Activated CD4-positive, CD25-positive, alpha-beta regulatory T cell treated with anti-CD3 and anti-CD28 coated beads, Interleukin-2, amount 50 U/mL, for 24 hours (primary cell): ENCODE measurements around the gene SEPHS1.
"Not testable (repeated sequence)": the region's sequence is repeated elsewhere in the genome, so short reads cannot be mapped to it uniquely, and the experiment has no call there.

Experiments
- ATAC-seq, 2 donors: fragments of 150-1000 bp; cut with Tn5 transposase; one replicate each; pipeline ENCODE4 v1.10.0; 2021; ENCODE audit warnings: mild to moderate bottlenecking in 1 of 2, moderate library complexity in 1 of 2

SEPHS1 gene

DNA sequence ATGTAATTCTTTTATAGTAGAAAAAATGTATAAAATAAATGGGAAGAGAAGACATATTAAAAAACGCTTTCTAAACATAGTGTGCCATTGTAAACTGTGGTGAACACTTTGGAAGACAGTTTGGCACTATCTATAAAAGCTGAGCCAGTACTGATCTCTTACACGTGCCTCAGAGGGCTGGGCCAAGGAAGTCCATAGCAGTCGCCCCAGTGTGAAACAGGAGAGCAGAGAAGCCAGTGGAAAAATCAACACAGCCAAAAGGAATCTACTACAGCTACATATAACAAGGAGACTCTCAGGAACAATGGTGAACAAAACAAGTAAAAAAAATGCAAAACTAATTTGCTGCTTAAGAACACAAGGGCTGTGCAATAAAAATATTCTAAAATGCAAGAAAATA is 20.6 kb downstream of the SEPHS1 start:
- ATAC-seq = no peak

DNA sequence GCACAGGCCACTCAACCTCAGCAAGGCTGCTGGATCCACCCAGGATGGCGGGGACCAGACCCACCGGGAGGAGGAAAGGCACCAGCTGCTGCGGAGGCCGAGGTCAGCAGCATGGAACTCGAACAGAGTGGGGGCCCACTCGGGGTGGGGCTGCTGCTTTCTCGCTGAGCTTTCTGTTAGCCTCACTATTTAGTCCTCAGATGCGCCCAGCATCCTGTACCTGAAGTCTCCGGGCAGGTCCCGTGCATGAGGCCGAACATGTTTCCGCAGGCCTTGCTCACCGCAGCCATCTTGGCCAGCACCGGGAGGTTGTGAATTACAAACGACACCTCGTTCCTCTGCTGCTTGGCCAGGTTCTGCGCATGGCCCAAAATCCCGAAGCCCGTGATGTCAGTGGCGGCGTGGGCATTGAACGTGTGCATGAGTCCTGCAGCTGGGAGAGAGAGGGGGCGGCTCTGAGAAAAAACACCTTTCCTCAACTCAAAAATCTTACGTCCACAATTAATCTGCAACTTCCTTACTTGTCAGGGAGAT is 25.4 kb downstream of the SEPHS1 start:
- ATAC-seq = no peak

DNA sequence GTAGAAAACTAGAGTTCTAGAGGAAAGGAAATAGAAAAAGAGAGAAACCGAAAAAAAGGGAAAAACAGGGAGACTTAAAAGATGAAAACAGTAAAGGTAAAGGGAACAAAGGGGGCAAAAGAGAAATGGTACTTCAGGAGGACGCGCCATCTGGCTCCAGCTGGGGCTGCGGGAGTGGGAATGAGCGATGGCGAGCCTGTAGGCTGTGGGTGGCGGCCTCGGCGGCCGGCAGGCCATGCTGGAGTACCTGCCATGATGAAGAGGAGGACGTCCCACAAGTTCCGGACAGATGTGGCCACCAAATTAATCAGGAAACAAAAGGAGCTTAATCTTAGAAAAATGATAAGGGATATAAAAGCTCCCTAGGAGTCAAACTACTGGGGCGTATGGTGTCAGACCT is 26.5 kb downstream of the SEPHS1 start:
- no peak for ATAC-seq

DNA sequence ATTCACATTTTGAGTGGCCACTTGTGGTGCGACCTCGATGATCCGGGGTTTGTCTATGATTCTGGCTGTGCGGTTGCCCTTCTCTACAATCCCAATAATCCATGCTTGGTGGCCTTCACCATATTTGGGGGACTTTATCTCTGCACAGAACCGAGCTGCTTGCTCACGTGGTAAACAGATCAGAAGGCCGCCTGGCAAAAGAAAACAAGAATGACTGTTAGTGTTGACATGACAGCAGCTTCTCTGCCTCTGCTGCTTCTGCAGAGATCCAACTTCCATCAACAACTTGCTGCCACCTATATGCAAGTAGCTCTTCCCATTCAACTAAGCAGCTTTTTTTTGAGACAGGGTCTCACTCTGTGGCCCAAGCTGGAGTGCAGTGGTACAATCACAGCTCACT is 28.9 kb downstream of the SEPHS1 start:
- ATAC-seq = no peak

DNA sequence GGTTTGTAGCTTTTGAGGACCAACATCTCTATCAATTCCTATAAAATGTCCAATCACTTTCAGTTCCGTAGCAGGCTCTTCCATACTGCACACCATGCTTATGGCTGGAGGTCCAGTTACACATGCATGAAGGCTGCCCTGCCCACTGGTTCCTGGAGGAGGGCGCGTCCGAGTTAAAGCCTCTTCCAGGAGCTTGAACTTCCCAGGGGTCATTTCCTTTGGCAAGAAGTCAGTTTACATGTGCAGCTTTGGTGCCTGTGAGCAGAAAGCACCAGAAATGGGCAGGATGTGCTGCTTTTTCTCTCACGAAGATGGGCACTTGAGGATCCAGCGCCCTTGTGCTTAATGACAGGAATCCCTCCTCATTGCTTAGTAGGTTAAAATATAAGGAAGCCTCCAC is 30.6 kb downstream of the SEPHS1 start:
- ATAC-seq = no peak

DNA sequence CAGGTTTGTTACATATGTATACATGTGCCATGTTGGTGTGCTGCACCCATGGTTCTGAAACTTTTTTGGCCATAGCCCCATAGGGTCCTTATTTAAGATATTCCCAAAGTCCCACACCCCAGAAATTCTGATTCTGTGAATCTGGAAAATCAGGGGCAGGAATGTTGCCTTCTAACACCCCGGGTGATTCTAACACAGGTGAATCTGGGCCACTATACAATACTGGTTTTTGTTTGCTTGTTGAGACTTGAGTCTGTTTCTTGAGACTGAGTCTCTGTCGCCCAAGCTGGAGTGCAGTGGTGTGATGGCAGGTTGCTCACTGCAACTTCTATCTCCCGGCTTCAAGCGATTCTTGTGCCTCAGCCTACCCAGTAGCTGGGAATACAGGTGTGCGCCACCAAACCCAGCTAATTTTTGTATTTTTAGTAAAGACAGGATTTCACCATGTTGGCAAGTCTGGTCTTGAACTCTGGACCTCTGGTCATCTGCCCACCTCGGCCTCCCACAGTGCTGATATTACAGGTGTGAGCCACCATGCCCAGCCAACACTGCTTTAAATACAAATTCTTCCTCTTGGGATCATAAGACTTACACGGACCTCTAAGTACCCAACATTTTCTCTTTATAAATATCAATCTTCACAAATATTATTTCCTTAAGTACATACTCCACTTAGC is 31.3 kb downstream of the SEPHS1 start:
- ATAC-seq = no peak

DNA sequence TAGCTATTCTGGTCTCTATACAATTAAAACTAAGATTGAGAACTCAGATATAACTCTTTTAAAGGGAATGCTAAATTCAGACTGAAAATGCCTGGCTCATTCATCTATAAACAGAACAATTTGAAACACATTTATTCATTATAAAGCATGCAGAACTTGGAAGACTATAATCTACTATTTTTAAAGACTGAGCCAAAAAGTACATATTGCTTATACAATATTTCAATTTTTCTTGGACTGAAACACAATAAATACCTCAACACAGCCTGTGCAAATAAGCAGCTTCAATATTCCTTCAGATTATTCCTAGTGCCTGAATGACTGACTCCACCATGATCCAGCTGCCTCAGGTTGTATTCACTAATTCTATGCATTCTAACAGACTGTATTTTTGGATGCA is 32.7 kb downstream of the SEPHS1 start:
- ATAC-seq = no peak

DNA sequence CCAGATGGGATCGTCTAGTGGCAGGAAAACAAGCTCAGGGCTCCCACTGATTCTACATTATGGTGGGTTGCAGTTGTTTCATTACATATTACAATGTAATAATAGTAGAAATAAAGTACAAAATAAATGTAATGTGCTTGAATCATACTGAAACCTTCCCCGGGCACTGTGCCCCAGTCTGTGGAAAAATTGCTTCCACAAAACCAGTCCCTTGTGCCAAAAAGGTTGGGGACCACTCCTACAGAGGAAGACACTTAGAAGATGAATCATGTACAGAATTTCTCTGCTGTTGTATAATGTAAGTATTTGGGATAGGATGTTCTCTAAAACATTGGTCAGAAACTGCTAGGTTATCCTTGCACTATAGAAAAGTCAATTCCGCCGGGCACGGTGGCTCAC is 36.9 kb downstream of the SEPHS1 start:
- no peak for ATAC-seq

DNA sequence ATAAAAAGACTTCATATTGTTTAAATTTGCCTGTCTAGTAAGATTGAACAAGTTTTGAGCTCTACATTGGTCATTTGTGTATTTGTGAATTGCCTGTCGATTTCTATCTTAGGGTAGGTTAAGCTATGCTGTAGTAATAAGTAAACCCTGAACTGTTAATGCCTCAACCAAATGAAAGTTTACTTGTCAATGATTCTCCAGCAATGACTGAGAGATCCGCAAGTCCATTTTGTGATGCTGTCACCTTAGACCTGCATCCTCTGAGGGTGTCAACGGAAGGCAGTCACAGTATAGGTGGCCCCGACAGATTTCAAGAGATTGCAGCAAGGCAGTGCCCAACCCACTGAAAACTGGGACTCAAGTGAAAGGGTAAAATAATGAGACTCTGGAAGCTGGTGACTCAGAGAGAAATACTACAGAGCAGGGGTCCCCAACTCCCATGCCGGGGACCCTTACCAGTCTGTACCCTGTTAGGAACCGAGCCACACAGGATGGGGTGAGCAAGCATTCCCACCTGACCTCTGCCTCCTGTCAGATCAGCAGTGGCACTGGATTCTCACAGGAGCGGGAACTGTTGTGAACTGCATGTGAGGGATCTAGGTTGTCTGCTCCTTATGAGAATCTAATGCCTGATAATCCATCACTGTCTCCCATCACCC is 37.4 kb downstream of the SEPHS1 start:
- no peak for ATAC-seq

DNA sequence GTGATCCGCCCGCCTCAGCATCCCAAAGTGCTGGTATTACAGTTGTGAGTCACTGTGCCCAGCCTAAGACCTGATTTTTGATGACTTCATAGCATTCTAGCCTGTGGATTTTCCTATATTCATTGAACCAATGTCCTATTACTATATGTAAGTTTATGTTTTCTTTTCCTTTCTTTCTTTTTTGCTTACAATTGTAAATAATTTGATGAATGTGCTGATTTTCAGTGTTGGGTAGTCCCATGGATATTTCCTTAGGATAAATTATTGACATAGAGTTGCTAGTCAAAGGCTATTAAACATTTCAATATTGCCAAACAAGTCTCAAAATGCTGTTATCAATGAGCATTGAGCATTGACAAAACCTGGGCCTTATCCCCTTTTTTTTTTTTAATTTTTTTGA is 38.3 kb downstream of the SEPHS1 start:
- ATAC-seq = no peak

DNA sequence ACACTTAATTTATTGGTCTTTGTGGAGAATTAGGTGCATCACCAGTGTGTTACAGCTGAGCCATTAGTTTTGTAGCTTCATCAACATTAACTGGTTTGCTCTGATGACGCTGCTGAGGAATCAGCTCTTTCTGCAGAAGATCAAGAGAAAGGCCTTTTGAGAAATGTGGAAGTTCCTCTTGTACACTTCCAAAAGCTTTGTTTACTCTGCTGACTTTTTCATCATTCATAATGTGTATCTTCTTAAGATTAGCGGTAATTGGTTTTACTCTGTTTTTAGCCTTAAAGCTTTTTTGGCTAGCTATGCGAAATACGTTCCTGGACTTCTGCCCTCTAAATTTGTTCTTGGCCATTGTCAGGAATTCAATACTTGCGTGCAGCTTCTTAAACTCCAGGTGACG is 40.0 kb downstream of the SEPHS1 start:
- ATAC-seq = no peak

DNA sequence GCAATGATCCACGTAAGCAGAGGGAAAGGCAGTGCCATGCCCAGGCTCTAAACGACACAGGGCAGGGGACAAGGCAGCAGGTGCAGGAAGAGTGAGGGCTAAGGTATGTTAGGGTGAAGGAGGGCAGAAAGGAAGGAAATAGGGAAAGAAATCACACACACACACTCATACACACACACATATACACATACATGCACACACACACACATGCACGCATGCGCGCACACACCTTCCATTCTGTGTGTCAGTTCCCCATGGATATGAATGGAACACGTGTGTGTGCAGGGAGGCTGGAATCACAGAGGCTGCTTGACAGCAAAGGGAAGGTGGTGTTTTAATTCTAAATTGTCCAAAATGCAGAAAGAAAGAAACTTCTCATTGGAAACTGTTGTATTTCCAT is 42.0 kb downstream of the SEPHS1 start:
- ATAC-seq = no peak

DNA sequence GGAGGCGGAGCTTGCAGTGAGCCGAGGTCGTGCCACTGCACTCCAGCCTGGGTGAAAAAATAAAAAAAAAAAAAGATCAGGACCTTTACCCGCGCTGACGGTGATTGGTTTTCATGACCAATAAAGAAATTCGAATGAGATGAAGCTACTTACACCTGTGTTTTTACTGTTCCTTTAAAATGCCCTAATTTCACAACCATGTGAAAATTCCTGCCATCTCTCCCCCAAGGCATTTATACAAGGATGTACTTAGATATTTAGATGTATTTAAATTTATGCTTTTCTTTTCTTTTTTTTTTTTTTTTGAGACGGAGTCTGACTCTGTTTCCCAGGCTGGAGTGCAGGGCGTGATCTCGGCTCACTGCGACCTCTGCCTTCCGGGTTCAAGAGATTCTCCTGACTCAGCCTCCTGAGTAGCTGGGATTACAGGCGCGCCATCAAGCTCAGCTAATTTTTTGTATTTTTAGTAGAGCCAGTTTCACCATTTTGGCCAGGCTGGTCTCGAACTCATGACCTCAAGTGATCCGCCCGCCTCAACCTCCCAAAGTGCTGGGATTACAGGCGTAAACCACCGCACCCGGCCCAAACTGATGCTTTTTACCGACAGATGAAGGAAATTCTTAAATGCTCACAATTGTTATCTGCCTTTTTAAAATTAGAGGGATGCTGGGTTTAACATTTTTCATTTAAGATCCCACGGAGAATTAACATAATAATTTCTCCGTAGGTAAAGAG is 45.1 kb downstream of the SEPHS1 start:
- no peak for ATAC-seq

DNA sequence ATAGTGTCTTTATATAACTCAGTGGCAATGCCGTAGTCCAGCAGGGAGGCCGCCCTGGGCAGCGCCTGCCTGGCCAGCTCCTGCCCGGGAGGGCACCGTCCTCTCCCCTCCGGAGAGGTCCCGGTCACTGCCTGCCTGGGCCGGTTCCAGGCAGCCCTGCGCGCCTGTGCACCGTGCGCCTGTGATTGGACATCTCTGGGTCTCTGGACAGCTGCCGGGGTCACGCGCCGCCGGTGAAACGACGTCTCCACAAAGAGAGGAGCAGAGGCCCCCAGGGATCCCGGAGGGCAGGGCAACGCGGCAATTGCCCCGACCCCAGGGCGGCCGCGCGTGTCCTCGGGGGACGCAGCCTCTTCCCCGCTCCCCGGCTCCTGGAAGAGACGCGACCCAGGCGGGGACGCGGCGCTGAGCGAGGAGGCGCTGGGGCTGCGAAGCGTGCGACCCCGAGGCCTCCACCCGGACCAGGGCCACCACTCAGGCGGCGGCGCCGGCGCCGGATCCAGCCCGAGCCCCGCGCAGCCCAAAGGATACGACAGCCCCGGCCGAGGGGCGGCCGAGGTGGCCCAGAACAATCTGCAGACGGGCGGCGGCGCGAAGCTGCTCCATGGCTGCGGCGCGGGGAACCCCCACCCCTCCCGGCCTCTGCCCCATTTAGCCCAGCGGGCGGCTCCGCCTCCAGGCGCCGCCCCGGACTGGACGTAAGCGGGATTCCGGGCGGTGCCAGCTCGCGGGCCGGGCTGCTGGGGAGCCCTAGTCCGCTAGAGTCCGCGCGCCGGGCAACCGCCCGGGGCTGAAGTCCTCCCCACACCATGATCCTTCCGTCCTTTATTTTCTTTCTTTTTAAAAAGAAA is 48.4 kb downstream of the SEPHS1 start, which contains the start of gene PHYH:
Gene PHYH (minus strand): TSS at position 628 of the 851 bp plus-strand sequence. CDS start 22 bp downstream, at position 606.
- peak; percentile 71 for ATAC-seq

DNA sequence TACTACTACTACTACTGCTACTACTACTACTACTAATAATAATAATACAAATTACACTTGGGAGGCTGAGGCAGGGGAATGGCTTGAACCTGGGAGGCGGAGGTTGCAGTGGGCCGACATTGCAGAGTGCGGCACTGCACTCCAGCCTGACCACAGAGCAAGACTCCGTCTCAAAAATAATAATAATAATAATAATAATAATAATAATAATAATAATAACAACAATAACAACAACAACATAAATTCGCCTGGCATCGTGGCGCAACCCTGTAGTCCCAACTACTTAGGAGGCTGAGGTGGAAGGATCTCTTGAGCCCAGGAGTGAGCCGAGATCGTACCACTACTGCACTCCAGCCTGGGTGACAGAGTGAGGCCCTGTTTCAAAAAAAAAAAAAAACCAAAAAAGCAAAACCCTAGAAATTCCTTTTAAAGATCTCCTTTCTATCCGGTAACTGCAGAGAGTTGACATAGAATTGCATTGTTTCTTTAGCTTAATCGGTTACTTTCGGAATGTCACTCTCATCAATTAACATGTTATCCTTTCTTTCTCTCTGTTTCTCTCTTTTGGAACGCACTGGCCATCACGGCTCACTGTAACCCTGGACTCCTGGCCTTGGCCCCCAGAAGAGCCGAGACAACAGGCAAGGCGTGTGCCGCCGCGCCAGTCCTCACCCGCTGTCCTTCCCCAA is 49.2 kb downstream of the SEPHS1 start:
- no peak for ATAC-seq

DNA sequence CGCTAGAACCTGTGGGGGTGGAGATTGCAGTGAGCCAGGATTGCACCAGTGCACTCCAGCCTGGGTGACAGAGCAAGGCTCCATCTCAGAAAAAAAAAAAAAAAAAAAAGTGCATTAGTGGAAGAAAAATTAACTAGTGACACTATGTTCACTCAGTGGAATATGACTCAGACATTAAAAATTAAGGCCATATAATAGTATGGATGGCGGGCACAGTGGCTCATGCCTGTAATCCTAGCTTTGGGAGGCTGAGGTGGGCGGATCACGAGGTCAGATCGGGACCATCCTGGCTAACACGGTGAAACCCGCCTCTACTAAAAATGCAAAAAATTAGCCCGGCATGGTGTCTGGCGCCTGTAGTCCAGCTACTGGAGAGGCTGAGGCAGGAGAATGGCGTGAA is 51.6 kb downstream of the SEPHS1 start:
- no peak for ATAC-seq

DNA sequence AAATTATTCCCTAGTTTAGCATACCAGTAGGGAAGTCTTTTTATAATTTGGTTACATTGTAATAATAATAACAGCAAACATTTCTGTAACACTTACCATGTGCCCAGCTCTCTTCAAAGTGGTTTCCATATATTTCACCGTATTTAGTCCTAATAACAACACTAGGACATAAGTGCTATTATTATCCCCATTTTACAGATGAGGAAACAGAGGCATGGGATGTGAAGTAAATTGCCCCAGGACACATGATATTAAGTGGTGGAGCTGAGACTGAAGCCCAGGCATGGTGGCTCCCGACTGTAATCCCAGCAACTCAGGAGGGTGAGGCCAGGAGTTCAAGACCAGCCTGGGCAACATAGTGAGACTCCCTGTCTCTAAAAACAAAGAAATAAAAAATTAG is 53.3 kb downstream of the SEPHS1 start:
- ATAC-seq = no peak

DNA sequence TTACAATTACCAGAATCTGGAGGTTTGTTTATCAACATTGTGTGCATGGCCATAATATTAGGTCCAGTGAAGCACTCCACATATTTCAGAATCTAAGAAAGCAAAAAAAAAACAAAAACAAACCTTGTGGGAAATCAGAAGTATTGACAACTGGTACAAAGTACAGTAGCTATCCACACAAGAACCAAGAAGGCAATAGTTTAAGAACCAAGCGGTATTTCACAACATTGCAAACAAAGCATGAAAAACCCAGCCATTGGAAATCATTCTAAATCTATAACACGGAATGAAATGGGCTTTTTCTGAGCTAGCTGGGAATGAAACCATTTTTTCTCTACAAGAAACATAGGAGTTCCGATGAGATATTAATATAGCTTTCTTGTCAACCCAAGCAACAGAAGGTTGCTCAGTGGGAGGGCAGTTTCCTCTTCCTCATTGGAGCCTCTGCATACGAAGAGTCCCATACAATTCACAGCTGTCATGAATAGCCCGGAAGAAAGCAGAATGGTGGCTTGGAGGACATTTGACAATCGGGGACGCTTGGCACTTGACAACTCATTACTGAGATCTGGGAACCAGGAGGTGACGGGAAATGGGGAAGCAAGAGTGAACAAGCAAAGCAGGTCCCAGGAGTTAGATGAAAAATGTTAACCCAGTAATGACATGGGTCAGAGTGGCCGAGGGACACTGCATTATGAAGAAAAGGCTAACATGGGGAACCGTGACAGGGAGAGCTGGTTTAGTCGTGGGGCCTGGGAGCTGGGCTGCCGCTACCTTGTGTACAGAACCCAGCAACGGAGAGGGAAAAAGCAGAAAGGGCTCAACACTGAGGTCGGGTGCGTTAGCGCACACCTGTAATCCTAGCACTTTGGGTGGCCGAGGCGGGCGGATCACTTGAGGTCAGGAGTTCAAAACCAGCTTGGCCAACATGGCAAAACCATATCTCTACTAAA is 56.0 kb downstream of the SEPHS1 start:
- ATAC-seq = no peak

DNA sequence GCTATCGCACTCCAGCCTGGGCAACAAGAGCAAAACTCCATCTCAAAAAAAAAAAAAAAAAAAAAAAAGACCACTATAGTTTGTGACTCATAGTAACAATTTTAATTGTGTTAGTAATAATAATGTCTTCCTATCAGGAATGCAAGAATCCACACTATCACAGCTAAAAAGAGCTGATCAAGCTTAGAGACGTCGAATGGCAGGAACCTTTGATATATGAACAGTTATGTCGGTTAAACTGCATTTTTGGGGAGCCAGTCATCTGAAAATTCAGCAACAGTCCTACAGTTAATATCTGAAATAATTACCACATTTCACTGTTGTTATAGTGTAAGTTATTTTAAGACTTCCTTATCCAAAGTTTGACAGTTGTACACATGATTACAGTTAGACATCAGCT is 57.0 kb downstream of the SEPHS1 start:
- no peak for ATAC-seq

DNA sequence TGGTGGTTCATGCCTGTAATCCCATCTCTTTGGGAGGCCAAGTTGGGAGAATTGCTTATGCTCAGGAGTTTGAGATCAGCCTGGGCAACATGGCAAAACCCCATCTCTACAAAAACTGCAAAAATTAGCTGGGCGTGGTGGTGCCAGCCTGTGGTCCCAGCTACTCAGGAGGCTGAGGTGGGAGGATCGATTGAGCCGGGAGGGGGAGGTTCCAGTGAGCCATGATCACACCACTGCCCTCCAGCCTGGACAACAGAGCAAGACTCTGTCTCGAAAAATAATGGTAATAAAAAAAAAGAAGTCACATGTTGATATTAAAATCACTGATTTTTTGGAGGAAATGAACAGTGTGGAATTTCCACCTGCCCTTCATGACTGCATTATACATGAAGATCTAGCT is 64.0 kb downstream of the SEPHS1 start:
- no peak for ATAC-seq

DNA sequence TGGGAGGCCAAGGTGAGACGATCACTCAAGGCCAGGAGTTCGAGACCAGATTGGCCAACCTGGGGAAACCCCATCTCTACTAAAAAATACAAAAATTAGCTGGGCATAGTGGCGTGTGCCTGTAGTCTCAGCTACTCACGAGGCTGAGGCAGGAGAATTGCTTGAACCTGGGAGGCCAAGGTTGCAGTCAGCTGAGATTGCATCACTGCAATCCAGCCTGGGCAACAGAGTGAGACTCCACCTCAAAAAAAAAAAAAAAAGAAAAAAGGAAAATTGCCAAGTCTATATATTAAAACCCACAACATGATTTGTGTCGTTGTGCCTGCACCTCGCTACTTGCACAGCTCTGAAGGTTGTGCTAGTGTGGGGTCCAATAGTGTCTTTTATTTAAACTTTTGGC is 65.7 kb downstream of the SEPHS1 start:
- not testable (repeated sequence) for ATAC-seq
